Neural progenitor cell (in vitro differentiated cells): Measurements from ENCODE around the gene SLC45A1. TPM values are rescaled to one million over a fixed set of nuclear protein-coding genes. Genes with fewer than 3 reads are reported as not detected.

Source experiments
- DNase-seq: peaks from one replicate; pipeline ENCODE4 v3.0.0-alpha.2; 2016; ENCODE audit warnings: low spot score
- H2AFZ ChIP-seq: fragments of 200-600 bp; sonication (generic); replicated peaks from 2 replicates; pipeline ENCODE4 v1.6.1; 2016; ENCODE audit warnings: antibody characterized with exemption
- H3F3A ChIP-seq: fragments of 200-600 bp; sonication (generic); 2 replicates; pipeline ENCODE4 v1.6.1; 2016; ENCODE audit warnings: antibody characterized with exemption, low read depth
- H3K27ac ChIP-seq: fragments of 200-600 bp; sonication (generic); 2 replicates; pipeline ENCODE4 v1.5.1; 2016; ENCODE audit warnings: mild to moderate bottlenecking
- H3K27me3 ChIP-seq: fragments of 200-600 bp; sonication (generic); 2 replicates; pipeline ENCODE4 v1.6.1; 2016; ENCODE audit warnings: mild to moderate bottlenecking, moderate library complexity
- H3K36me3 ChIP-seq: fragments of 200-600 bp; sonication (generic); 2 replicates; pipeline ENCODE4 v1.5.1; 2016
- H3K4me1 ChIP-seq: fragments of 200-600 bp; sonication (generic); 2 replicates; pipeline ENCODE4 v1.6.1; 2016; ENCODE audit warnings: mixed run types
- H3K4me2 ChIP-seq: fragments of 200-600 bp; sonication (generic); 2 replicates; pipeline ENCODE4 v1.6.1; 2016
- H3K4me3 ChIP-seq: fragments of 200-600 bp; sonication (generic); 2 replicates; pipeline ENCODE4 v1.5.1; 2016
- H3K79me2 ChIP-seq: fragments of 200-600 bp; sonication (generic); 2 replicates; pipeline ENCODE4 v1.6.1; 2016; ENCODE audit warnings: low read depth
- H3K9ac ChIP-seq: fragments of 200-600 bp; sonication (generic); 2 replicates; pipeline ENCODE4 v1.6.1; 2016
- H3K9me3 ChIP-seq: fragments of 200-600 bp; sonication (generic); 2 replicates; pipeline ENCODE4 v1.5.1; 2016; ENCODE audit warnings: low read depth
- H4K20me1 ChIP-seq: fragments of 200-600 bp; sonication (generic); 2 replicates; pipeline ENCODE4 v1.6.1; 2016; ENCODE audit warnings: low read depth
- H3K27ac Mint-ChIP-seq: 3 replicates; pipeline ENCODE4 v1.8.0; 2021; ENCODE audit warnings: mixed read lengths
- H3K27me3 Mint-ChIP-seq: 2 replicates; pipeline ENCODE4 v1.8.0; 2022; ENCODE audit warnings: low read depth, mild to moderate bottlenecking, inconsistent platforms, moderate library complexity, mixed read lengths; ENCODE audit not compliant: insufficient read depth
- H3K36me3 Mint-ChIP-seq: 3 replicates; pipeline ENCODE4 v1.8.0; 2021; ENCODE audit warnings: mixed read lengths
- H3K4me1 Mint-ChIP-seq: 3 replicates; pipeline ENCODE4 v1.8.0; 2021; ENCODE audit warnings: mixed read lengths
- H3K4me3 Mint-ChIP-seq: 3 replicates; pipeline ENCODE4 v1.8.0; 2021; ENCODE audit warnings: mild to moderate bottlenecking, moderate library complexity, mixed read lengths
- H3K9me3 Mint-ChIP-seq: 3 replicates; pipeline ENCODE4 v1.8.0; 2020; ENCODE audit warnings: mixed read lengths
- EZH2 ChIP-seq: fragments of 200-600 bp; sonication (generic); IDR thresholded peaks from 2 replicates; pipeline ENCODE4 v1.6.1; 2017; ENCODE audit warnings: antibody characterized with exemption, mild to moderate bottlenecking, moderate library complexity
- EZH2phosphoT487 ChIP-seq: fragments of 200-600 bp; sonication (generic); IDR thresholded peaks from 2 replicates; pipeline ENCODE4 v1.6.1; 2017; ENCODE audit warnings: antibody characterized with exemption
- total RNA-seq: library from RNA; depleted of rRNA; stranded (reverse); fragments of >200 nt; gene quantifications from 2 replicates; pipeline ENCODE4 v1.2.3, GENCODE V29; 2015; ENCODE audit warnings: low replicate concordance
- TF ChIP-seq, protein P1 (sequence below): fragments of 200-600 bp; sonication (generic); IDR thresholded peaks from 2 replicates; pipeline ENCODE4 v1.5.1; 2017; ENCODE audit warnings: antibody characterized with exemption, mild to moderate bottlenecking

SLC45A1 gene
- total RNA-seq, 1 donor from 2014 or later, result 1.1 TPM

DNA sequence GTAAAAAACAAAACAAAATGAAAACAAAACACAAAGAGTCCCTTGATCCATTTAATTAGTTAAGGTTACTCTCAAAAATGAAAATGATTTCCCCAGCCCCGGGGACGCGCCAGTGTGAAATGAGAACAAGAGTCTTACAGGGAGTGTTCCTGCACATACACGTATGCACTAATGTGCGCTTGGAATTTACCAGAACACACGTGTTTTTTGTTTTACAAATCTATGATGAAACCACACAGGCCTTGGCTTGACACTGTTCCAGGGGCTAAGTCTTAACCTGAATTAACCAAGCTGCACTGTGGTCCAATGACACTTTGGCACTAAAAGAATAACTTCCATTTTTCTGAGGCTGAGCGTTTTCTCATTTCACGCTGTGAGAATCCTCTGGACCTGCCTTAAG lies 63.7 kb downstream of the SLC45A1 start:
- Histone ChIP-seq H3K4me1 (peaks cover 71% of the 10 kb centered on the region), H3K9me3 (no peaks in the 10 kb centered on the region), H3K79me2 (peaks cover 93% of the 10 kb centered on the region), H3K4me2 (peak overlapping the region; percentile 59), H3K27me3 (no peaks in the 10 kb centered on the region), H2AFZ (no peak overlapping the region), H3K27ac (peak overlapping the region; percentile 72), H3K9ac (no peak overlapping the region), H3K36me3 (no peaks in the 10 kb centered on the region), H3K4me3 (no peak overlapping the region), H4K20me1 (peaks cover 98% of the 10 kb centered on the region), H3F3A (peaks cover 50% of the 10 kb centered on the region)
- Mint-ChIP-seq H3K27me3 (peaks cover 7% of the 10 kb centered on the region), H3K9me3 (no peaks in the 10 kb centered on the region), H3K36me3 (peaks cover 23% of the 10 kb centered on the region), H3K4me3 (peak overlapping the region; percentile 44), H3K27ac (peak overlapping the region; percentile 61), H3K4me1 (peaks cover 75% of the 10 kb centered on the region)
- TF ChIP-seq EZH2phosphoT487 (no peak), EZH2 (no peak)
- TF ChIP-seq, protein P1, sequence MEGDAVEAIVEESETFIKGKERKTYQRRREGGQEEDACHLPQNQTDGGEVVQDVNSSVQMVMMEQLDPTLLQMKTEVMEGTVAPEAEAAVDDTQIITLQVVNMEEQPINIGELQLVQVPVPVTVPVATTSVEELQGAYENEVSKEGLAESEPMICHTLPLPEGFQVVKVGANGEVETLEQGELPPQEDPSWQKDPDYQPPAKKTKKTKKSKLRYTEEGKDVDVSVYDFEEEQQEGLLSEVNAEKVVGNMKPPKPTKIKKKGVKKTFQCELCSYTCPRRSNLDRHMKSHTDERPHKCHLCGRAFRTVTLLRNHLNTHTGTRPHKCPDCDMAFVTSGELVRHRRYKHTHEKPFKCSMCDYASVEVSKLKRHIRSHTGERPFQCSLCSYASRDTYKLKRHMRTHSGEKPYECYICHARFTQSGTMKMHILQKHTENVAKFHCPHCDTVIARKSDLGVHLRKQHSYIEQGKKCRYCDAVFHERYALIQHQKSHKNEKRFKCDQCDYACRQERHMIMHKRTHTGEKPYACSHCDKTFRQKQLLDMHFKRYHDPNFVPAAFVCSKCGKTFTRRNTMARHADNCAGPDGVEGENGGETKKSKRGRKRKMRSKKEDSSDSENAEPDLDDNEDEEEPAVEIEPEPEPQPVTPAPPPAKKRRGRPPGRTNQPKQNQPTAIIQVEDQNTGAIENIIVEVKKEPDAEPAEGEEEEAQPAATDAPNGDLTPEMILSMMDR, result no peak
- no peak for DNase-seq

DNA sequence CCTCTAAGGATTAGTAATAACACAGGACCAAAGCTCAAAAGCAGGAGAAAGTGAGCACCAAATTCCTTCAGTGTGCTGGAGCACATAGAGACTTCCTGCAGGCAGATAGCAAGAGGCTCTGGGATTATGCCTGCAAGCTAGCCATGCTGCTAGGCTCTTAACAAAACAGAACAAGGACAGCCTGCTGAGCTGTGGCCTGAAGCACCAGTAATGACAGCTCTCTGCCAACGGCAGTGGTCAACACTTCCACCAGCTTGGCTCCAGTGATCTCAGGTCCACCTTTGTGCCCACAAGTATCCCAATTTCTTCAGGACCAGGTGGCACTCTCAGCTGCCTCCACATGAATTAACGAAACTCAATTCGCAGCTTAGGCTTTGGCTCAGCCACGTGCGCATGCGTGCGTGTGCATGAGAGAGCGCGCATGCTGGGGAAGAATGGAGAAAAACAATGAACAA lies 64.2 kb downstream of the SLC45A1 start:
- H3K9me3 ChIP-seq, result no peaks in the 10 kb centered on the region
- H3K36me3 ChIP-seq, result no peaks in the 10 kb centered on the region
- H3K4me2 ChIP-seq, result peak overlapping the region; percentile 59
- TF ChIP-seq, protein P1, result no peak
- TF ChIP-seq EZH2 (no peak), EZH2phosphoT487 (no peak)
- H3K4me3 ChIP-seq, result no peak overlapping the region
- no peak overlapping the region for H3K9ac ChIP-seq
- H4K20me1 ChIP-seq, result peaks cover 98% of the 10 kb centered on the region
- peaks cover 76% of the 10 kb centered on the region for H3K4me1 ChIP-seq
- Mint-ChIP-seq H3K36me3 (peaks cover 25% of the 10 kb centered on the region), H3K9me3 (no peaks in the 10 kb centered on the region), H3K27ac (peak overlapping the region; percentile 61), H3K4me1 (peaks cover 80% of the 10 kb centered on the region), H3K27me3 (peaks cover 7% of the 10 kb centered on the region), H3K4me3 (peak overlapping the region; percentile 44)
- peaks cover 93% of the 10 kb centered on the region for H3K79me2 ChIP-seq
- peak overlapping the region; percentile 72 for H3K27ac ChIP-seq
- H3K27me3 ChIP-seq, result no peaks in the 10 kb centered on the region
- H3F3A ChIP-seq, result peaks cover 54% of the 10 kb centered on the region
- DNase-seq, result peak; percentile 88
- no peak overlapping the region for H2AFZ ChIP-seq

DNA sequence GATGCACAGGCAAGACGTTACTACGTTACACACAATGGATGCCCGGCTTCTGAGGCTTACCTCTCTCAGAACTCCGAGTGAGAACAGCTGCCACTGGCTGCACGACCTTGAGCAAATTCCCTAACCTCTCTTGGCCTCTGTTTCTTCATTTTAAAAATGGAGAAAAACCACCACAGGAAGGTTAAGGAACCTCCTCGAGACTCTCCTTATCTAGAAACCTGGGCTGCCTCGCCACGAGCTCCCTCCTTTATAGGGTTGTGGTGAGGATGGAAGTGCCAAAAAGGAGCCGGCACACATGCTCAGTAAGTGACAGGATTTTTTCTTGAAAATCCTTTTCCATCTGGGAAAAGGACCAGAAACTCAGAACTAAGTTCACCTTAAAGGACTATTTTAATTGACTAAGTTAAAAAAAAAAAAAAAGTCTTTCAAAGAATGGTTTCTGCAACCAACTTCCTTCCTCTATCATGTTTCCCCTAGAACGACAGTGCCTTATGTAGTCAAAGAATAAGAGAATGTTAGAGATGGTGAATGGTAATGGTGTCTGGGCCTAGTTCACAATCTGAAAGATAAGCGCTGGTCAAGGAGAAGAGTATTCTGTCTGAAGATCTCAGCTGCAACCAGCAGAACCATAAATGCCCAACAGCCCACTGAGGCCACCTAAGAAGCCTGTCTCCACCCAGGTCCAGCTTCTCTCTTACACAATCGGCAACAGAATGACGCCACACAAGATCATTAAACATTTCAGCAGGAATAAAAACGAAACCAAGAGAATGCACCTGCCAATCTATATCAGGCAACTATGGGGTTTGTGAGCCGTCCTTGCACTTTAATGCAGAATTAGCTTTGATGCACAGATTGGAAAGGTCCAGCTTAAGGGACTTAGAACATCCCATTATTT lies 64.9 kb downstream of the SLC45A1 start:
- peak overlapping the region; percentile 59 for H3K4me2 ChIP-seq
- H3F3A ChIP-seq, result peaks cover 59% of the 10 kb centered on the region
- peaks cover 99% of the 10 kb centered on the region for H4K20me1 ChIP-seq
- Mint-ChIP-seq H3K4me3 (no peak overlapping the region), H3K36me3 (peaks cover 30% of the 10 kb centered on the region), H3K27me3 (peaks cover 7% of the 10 kb centered on the region), H3K9me3 (no peaks in the 10 kb centered on the region), H3K27ac (peak overlapping the region; percentile 4), H3K4me1 (peaks cover 84% of the 10 kb centered on the region)
- no peaks in the 10 kb centered on the region for H3K9me3 ChIP-seq
- H3K27ac ChIP-seq, result peak overlapping the region; percentile 72
- no peak overlapping the region for H3K4me3 ChIP-seq
- H3K36me3 ChIP-seq, result no peaks in the 10 kb centered on the region
- no peak overlapping the region for H3K9ac ChIP-seq
- peaks cover 93% of the 10 kb centered on the region for H3K79me2 ChIP-seq
- TF ChIP-seq EZH2phosphoT487 (no peak), EZH2 (no peak)
- TF ChIP-seq, protein P1, result no peak
- H3K27me3 ChIP-seq, result no peaks in the 10 kb centered on the region
- no peak overlapping the region for H2AFZ ChIP-seq
- H3K4me1 ChIP-seq, result peaks cover 81% of the 10 kb centered on the region
- no peak for DNase-seq
